GM21723 (cell line): ENCODE results near the gene GZMM.
A peak's percentile ranks its signal among the peaks of the same experiment; 100 is the strongest.

Source experiments
- ATAC-seq: cut with Tn5 transposase; IDR thresholded peaks from one replicate; pipeline ENCODE4 v1.9.1; 2021; ENCODE audit warnings: mild to moderate bottlenecking, moderate library complexity; ENCODE audit not compliant: unreplicated experiment

Gene GZMM

DNA sequence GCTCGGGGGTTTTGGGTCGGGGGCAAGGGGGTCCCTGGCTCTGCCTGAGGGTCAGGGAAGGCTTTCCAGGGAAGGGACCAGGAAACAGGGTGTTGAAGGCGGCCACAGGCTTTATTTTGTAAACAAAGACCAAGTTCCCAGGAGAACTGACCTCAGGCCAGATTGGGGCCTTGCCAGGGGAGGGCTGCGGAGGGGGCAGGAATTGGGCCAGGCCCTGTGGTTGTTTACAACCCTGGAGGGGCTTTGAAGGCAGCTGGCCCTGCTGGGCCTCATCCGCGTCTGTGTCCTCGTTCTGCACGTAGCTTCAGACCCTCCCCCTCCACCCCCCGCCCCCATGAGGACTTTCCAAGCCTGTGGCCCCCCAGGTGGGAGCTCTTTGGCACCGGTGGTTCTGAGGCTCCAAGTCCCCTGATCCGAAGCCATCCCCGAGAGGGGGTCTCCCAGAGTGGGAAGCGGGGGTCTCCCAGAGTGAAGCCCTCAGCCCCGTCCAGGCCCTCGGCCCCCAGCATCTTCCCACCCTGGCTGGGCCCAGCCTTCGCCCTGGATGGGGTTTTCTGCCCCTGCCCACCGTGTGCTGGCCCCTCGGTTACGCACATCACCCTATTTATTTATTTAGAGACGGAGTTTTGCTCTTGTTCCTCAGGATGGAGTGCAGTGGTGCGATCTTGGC lies 15.1 kb downstream of the GZMM start:
- ATAC-seq, result no peak

DNA sequence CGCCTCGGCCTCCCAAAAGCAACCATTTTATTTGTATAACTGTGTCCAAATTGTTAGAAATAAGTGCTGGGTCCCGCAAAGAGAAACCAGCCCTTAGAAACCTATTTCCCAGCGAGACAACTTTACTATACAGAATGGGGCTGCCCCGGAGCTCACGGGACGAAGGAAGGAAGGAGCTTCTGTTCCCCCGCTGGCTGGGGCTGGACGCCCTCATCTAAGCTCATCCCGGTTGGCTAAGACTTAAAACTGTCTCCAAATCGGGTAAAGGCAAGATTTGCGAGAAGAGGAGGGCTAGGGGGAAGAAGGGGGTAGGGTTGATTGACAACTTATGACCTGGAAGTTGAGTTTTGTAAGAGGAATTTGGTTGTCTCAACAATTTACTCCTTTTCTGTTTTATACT lies 16.3 kb downstream of the GZMM start:
- ATAC-seq, result no peak

DNA sequence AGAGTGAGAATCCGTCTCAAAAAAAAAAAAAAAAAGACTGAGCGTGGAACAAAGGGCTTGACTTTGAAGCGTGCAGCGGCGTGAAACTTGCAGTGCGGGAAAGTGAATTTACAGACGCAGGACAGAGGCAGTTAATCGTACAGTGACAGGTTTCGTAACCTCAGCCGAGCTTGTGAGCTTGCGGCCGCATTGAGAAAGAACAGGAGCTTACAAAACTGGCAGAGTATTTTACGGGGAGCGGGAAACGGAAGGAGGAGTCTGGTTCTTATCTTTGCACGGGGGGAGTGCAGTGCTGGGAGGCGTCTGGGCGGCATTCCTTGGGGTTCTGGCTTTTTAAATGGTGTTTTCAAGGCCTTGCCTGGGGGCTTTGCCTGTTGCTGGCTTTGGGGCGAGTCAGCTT lies 22.6 kb downstream of the GZMM start:
- no peak for ATAC-seq

DNA sequence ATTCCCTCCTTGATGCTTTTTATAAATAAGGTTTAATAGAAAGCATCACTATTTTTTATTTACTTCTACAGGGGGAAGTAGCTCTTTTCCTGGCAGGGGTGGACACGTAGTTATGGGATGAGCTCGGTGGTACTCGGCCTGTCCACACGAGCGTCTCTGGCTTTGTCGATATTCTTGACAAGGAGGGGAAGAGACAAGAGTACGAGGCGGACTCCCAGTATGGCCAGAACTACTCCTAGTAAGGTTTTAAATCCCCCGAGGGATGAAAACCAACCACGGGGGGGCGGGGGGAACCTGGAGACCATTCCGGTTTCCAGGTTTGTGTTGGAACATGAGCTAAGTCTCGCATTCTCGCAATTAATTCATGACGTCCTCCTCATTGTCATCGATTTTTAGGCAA lies 23.0 kb downstream of the GZMM start:
- ATAC-seq, result no peak

DNA sequence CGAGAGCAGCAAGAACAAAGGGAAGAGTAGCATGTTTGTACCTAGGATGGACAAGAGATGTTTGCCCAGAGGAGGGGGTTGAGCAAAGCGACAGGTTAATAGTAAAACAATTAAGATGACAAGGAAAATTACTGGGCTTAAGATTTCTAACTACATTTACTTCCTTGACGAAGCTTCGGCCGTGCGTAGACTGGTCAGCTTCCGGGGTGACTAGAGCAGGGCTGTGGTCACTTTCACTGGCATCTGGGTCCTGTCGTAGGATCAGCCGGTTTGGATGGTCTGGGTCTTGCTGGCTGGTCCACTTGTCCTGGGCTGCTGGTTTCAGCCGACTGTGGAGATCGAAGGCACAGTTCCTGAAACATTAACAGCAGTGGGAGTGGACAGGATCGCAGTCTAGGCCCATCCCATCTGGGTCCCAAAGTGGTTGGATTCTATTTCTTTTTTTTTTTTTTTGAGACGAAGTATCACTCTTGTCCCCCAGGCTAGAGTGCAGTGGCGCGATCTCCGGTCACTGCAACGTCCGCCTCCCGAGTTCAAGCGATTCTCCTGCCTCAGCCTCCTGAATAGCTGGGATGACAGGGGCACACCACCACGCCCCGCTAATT lies 23.5 kb downstream of the GZMM start:
- ATAC-seq, result no peak

DNA sequence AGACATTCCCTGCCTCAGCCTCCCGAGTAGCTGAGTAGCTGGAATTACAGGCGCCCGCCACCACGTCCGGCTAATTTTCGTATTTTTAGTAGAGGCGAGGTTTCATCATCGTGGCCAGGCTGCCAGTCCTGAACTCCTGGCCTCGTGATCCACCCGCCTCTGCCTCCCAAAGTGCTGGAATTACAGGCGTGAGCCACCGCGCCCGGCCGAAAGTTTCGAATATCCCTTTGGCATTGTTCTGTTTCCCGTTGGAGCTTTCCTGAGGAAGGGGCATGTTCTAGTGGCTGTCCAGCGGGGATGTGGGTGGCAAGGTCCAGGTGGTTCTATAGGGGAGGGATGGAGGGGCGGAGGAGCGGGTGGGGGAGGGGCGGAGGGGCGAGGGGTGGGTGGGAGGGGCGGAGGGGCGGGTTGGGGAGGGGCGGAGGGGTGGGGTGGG lies 26.4 kb downstream of the GZMM start:
- no peak for ATAC-seq

DNA sequence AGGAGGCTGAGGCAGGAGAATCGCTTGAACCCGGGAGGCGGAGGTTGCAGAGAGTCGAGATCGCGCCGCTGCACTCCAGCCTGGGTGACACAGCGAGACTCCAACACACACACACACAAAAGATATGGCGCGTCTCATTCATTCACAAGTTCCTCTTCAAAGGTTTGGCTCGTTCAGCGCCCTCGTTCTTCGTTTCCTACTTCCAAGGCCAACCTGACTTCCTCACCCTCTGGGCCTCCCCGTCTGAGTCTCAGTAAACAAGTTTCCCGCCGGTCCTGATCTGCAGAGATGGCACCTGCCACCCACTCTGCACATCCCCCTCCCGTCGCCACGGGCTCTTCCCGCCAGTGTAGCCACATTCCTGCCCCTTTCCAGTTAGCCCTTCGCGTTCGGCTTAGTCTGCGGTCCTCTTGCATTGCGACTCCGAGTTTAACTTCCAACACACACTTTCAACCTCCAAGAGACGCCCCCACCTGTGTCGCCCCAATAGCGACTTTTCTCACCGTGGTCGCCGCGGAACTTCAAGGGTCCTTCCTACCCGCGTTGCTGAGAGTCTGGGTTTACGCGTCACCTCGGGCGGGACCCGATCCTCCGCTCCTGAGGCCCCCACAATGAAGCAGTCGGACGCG lies 27.2 kb downstream of the GZMM start:
- no peak for ATAC-seq

DNA sequence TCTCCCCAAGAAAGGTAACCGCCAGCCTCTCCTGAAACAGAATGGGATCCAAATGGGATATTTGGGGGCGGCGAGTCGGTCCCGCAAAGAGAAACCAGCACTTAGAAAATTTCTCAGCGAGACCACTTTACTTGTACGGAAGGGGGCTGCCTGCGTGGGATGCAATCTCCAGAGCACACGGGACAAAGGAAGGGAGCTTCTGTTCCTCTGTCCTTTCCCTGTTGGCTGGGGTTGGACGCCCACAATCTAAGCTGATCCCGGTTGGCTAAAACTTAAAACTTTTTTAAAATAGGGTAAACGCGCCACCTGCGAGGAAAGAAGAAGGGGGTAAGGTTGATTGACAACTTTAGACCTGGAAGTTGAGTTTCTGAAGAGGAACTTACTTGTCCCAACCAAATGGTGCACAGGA lies 27.7 kb downstream of the GZMM start:
- ATAC-seq, result no peak

DNA sequence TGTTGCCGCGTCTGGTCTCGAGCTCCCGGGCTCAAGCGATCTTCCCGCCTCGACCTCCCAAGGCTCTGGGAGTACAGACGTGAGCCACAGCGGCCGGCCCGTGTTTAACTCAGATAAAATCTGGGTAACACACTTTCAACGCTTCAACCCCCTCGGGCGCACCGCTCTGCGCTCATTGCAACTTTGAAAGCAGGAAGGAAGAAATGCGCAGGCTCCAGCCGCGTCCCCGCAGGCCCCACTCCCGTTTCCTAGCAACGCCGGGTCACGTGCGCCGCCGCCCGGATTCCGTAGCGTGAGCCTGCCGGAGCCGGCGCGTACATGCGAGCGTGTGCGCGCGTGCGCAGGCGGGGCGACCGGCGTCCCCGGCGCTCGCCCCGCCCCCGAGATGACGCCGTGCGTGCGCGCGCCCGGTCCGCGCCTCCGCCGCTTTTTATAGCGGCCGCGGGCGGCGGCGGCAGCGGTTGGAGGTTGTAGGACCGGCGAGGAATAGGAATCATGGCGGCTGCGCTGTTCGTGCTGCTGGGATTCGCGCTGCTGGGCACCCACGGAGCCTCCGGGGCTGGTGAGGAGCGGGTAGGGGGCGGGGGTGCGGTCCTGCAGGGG lies 28.4 kb downstream of the GZMM start, which contains the start of gene BSG:
TSS of gene BSG (plus strand) at position 457 of the 603 bp plus-strand sequence. CDS start at position 496, 39 bp downstream.
- ATAC-seq, result peak; percentile 63

DNA sequence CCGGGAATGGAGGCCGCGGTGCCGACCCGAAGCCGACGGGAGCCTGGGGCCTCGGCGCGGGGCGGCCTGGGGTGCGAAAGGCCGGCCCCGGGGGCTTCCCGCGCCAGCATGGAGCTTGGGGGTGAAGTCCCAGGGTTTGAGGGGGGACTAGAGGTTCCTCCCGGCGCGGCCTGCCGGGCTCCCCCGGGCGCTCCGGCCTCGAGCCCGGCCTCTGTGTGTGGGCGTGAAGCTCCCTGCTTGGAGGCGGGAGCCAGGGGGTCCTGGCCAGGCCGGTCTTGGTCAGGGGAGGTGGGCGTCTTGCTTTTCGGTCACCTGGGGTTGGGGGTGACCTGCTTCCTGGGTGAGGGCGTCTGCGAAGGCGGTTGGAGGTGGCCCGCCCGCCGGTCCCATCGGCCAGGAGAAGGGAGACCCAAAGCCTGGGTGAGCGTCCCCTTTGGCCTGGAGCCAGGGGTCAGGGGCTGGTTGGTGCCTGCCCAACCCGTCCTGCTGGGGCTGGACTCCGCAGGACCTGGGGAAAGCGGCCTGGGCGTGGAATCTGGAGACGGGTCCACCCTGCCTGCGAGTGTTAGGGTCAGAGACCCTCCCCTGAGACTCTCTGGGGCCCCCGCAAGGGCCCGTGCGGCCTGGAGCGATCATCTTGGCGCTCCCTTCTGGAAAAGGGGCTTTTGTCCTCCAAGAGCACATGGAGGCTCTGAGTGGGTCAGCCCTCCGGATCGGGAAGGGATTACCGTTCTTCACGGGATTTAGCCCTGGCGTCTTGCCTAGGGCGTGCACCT lies 29.1 kb downstream of the GZMM start:
- peak; percentile 21 for ATAC-seq

DNA sequence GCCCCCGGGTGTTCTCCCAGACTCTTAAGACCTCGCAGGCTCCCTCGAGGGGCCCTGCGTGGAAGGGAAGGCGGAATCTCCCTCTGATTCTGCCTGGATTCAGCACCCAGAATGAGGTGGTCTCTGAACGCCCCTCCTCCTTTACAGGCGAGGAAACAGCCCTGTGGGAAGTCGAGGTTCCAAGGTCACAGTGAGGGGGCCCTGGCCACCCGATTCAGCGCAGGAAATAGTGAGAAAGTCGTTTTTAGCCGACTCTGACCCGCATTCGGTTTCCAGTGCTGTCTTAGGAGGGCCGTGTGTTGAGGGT lies 29.6 kb downstream of the GZMM start:
- no peak for ATAC-seq

DNA sequence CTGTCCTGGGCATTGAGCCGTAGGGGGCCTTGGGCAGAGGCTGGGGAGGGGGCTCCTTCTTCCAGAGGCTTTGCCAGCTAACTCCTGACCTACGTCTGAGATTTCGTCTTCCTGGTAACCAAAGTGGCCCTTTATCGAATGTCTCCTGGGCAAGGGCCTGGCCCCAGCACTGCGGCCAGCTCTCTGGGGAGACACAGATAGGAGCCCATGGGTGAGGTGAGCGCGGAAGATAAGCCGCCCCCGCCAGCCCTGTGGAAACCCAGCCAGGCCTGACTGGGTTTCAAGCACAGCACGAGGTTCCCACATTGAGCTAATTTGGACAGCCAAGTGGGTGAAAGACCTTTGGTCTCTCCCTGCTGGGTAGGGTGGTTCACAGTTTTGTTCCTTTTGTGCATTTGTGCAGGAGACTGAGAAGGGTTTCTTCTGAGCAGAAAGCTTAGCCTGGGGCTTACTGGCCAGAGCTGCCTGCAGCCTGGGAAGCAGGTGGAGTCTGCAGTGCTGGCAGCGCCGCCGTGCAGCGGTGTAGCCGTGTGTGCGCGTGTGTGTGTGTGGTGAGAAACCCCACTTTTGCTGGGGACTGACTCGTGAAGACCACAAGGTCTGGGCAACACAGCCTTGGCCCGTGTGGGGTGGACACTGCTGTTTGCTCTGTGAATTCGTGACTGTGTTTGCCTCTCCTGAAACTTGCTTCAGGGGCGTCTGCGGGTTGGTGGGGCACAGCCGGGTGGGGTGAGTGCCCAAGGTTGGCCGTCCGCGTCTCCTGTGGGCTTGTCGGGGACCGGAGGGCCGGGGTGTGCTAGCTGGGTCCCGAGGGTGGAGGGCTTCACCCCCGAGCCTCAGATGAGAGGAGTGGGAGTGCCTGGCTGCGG lies 31.0 kb downstream of the GZMM start:
- no peak for ATAC-seq

DNA sequence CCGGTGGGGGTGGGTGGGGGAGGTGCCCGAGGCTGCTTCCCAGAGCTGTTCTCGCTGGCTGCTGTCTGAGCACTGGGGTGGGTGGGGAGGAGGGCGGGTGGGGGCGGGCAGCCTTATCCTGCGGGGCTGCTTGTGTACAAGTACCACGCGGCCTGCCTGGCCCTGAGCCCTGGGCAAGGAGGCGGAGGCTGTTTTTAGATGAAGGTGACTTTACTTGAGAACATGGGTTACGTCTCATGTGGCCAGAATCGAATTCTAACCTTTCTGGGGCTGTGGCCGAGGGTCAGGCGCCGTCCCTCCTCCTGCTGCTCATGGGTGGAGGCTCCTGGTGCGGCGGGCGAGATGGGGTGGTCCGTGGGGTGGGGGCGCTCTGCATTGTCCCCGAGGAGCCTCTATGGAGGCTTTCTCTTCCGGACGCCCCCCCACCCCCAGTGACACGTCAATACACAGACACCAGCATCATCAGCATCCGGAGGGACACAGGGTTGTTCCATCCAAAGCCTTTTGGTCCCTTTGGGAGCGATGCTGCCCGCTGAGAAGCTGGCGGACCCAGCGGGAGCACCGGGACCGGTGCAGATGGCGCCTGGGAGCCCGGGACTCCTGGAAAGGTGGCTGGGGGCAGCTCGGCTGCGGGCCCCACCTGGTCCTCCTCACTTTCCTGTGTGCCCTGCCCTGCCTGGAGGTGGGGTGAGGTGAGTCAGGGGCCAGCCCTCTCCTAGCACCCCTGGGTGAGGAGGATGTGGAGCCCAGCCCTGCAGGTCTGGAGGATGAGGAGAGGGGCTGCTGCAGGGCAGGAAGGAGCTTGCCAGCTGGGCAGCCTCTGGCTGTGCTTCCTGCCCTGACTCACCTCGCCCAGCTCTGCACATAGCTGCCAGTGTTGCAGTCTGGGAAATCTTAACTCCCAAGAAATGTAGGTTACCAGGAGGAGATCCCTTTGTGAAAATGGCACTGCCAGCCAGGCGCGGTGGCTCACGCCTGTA lies 32.0 kb downstream of the GZMM start:
- no peak for ATAC-seq

DNA sequence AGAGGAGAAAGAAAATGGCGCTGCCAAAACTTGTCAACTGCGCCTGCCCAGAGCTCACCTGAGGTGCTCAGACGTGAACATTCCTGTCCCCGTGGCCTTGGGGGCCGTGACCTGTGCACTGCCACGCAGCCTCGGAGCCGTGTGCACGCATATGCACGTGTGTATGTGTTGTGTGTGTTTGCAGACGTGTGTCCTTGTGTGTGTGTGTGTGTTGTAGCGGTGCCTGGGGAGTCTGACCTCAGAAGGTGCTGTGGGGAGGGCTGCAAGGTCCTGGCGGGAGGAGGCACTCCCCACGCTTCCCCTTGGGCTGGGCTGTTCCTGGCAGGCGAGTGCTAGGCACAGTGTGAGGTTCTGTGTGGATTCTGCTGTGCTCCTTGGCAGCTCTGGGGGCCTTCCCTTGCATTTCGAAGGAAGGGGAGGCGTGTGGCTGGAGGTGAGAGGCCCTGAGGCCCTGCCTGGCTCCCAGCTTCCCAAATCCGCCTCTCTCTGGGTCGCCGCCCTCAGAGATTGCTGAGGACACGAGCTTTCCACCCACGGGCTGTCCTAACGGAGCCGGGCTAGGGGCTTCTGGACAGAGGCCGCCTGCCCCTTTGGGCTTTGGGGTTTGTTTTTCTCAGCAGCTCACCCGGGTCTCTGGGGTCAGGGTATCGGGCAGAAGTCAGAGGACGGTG lies 33.0 kb downstream of the GZMM start:
- ATAC-seq, result no peak

DNA sequence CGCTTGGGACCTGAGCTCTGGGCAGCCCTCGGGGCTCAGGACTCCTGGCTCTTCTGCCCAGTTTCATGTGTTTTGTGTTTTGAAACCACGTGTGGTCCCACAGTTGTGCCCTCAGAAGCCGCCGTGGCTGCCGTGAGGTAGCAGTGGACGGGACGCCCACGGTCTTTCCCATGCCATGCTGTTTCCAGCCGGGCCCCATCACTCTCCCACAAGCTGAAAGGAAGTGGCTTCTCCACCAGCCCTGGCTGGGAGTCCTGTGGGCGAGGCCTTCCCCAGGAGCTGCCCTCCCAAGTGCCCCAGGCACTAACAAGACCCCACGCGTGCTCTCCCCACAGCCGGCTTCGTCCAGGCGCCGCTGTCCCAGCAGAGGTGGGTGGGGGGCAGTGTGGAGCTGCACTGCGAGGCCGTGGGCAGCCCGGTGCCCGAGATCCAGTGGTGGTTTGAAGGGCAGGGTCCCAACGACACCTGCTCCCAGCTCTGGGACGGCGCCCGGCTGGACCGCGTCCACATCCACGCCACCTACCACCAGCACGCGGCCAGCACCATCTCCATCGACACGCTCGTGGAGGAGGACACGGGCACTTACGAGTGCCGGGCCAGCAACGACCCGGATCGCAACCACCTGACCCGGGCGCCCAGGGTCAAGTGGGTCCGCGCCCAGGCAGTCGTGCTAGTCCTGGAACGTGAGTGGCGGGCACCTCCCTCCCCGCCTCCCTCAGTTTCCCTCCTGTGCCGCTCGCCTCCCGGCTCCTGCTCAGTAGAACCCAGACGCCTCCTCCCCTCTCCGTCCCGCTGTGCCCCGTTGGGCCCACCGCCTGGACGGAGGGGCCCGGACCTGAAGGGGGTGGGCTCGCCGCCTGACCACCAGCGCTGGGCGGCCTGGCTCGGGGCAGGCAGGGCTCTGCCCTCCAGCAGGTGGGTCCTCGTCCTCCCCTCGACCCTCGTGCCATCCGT lies 33.9 kb downstream of the GZMM start:
- no peak for ATAC-seq

DNA sequence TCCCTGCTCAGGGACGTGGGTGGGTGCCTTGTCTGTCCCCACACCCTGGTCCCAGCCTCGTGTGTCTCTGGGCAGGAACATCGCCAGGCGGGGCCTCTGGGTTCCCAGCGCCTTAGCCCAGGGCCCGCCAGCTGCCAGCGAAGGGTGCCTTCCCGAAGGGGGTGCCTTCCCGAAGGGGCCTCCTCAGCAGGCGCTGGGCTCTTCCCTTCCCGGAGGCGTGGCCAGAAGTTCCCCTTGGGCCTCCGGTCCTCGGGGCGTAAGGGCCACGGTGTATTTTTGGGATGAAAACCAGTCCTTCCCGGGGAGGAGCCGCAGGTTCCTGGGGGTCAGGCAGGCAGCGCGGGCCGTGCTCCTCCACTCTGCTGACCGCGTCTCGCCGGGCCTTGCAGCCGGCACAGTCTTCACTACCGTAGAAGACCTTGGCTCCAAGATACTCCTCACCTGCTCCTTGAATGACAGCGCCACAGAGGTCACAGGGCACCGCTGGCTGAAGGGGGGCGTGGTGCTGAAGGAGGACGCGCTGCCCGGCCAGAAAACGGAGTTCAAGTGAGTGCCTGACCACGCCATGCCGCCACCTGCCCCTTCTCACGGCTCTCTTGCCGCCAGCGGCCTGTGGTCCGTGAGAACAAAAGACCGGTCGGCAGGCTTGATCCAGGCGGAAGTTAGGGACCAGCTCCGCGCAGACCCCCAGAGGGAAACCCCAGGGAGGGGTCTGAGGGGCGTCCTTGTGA lies 35.4 kb downstream of the GZMM start:
- no peak for ATAC-seq

DNA sequence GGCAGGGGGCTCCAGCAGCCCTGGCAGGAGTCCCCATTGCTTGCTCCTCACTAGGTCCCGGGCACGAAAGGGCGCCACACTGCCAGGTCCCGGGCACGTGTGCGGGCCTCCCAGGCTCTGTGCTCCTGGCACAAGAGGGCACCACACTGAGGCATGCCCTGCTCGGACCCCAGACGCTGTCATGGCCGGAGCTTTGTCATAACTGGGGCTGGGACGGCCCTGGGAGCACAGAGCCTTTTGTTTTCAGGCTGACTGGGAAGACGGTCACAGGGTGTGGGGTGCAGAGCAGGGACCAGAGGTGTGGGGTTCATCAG lies 35.9 kb downstream of the GZMM start:
- ATAC-seq, result no peak
